GM12872 (cell line): ENCODE data around the gene SPTSSA.

ENCODE experiments used
- TF ChIP-seq, protein P1 (sequence below): IDR thresholded peaks from 3 replicates; pipeline ENCODE4 v1.5.1; 2011; ENCODE audit warnings: low read depth, mild to moderate bottlenecking, low read length, moderate library complexity; ENCODE audit not compliant: insufficient read depth

The SPTSSA gene

DNA sequence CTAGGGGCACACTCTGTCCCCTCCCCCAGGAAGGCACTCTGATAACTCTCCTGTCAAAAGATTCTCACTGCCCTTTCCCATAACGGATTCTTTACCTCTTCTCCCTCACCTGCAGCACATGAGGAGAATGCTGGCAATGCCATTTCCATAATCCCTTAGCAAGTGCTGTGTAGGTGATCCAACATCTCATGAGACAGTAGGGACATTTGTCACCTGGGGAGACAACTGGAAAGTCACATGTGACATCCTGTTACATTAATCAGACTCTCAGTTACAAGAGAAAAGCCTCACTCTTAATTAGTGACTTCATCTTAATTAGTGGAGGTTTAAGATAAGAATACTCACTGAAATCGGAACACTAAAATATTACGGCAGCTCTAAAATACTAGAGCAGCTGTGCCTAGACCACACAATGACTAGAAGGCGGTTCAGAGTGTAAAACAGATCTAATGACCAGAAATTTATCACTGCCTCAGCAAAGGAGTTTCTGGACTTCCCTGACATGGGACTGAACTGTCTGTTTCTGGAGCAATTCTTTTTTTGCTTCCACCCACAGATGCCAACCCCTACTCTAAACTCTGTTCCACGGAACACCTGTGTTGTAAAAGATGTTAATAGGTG lies 75.1 kb downstream of the SPTSSA start:
- TF ChIP-seq, protein P1, sequence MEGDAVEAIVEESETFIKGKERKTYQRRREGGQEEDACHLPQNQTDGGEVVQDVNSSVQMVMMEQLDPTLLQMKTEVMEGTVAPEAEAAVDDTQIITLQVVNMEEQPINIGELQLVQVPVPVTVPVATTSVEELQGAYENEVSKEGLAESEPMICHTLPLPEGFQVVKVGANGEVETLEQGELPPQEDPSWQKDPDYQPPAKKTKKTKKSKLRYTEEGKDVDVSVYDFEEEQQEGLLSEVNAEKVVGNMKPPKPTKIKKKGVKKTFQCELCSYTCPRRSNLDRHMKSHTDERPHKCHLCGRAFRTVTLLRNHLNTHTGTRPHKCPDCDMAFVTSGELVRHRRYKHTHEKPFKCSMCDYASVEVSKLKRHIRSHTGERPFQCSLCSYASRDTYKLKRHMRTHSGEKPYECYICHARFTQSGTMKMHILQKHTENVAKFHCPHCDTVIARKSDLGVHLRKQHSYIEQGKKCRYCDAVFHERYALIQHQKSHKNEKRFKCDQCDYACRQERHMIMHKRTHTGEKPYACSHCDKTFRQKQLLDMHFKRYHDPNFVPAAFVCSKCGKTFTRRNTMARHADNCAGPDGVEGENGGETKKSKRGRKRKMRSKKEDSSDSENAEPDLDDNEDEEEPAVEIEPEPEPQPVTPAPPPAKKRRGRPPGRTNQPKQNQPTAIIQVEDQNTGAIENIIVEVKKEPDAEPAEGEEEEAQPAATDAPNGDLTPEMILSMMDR: no peak

GRCh38 chr14:34383839-34384238 lies 78.2 kb downstream of the SPTSSA start:
- TF ChIP-seq, protein P1: no peak
